HUES6 (cell line): ENCODE results near the gene N4BP2.

ENCODE experiments used
- H3K27ac ChIP-seq: 2 replicates; pipeline ENCODE4 v1.7.0; 2013; ENCODE audit warnings: low read depth, mild to moderate bottlenecking, low read length, inconsistent platforms
- H3K27me3 ChIP-seq: 2 replicates; pipeline ENCODE4 v1.6.1; 2013; ENCODE audit warnings: low read length; ENCODE audit not compliant: control insufficient read depth, insufficient read depth
- H3K36me3 ChIP-seq: 2 replicates; pipeline ENCODE4 v1.6.1; 2013; ENCODE audit warnings: low read length; ENCODE audit not compliant: control insufficient read depth, insufficient read depth
- H3K4me1 ChIP-seq: 2 replicates; pipeline ENCODE4 v1.6.1; 2013; ENCODE audit warnings: low read length; ENCODE audit not compliant: control insufficient read depth, insufficient read depth
- H3K4me3 ChIP-seq: 2 replicates; pipeline ENCODE4 v1.5.1; 2013; ENCODE audit warnings: low read depth, low read length
- H3K9ac ChIP-seq: one replicate; pipeline ENCODE4 v1.6.1; 2013; ENCODE audit warnings: mild to moderate bottlenecking, low read length
- H3K9me3 ChIP-seq: 2 replicates; pipeline ENCODE4 v1.6.1; 2013; ENCODE audit warnings: low read depth, low read length; ENCODE audit not compliant: control insufficient read depth, insufficient read depth

N4BP2 gene

DNA sequence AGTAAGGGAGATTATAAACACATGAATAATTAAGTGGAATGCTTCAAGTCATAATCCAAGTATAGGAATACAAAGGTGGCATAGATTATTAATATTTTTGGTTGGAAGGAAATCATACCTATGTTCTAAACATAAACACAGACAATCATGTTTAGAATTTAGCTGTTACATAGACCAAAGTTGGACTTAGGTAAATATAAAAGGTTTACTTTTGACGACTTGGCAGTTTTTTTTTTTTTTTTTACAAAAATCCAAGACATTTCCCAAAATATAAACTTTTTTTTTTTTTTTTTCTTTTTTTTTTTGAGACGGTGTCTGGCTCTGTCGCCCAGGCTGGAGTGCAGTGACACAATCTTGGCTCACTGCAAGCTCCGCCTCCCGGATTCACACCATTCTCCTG lies 3.5 kb upstream of the N4BP2 start:
- Histone ChIP-seq H3K9me3 (no peaks in the 10 kb centered on the region), H3K9ac (no peak overlapping the region), H3K4me1 (peaks cover 11% of the 10 kb centered on the region), H3K27ac (no peak overlapping the region), H3K4me3 (no peak overlapping the region), H3K36me3 (no peaks in the 10 kb centered on the region), H3K27me3 (no peaks in the 10 kb centered on the region)

DNA sequence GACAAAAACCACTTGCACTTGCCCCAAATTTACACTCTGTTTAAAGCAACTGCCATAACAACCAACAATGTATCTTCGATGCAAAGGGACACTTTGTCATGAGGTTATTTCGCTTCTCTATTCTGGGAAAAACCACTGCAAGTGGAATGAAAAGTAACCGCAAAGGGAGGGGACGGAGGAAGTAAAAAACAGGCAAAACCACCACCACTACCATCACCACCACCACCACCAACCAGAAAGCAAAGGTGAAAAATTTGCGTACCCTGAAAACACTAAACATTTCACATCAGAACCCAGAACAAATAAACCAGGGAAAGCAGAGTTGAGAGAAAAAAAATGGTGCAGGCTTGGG lies 1.2 kb upstream of the N4BP2 start:
- Histone ChIP-seq H3K9ac (peak overlapping the region; percentile 92), H3K4me3 (peak overlapping the region; percentile 64), H3K36me3 (peaks cover 3% of the 10 kb centered on the region; the same call in 1 of the 2 replicates), H3K9me3 (no peaks in the 10 kb centered on the region), H3K27me3 (no peaks in the 10 kb centered on the region), H3K4me1 (peaks cover 19% of the 10 kb centered on the region), H3K27ac (peak overlapping the region; percentile 95)

DNA sequence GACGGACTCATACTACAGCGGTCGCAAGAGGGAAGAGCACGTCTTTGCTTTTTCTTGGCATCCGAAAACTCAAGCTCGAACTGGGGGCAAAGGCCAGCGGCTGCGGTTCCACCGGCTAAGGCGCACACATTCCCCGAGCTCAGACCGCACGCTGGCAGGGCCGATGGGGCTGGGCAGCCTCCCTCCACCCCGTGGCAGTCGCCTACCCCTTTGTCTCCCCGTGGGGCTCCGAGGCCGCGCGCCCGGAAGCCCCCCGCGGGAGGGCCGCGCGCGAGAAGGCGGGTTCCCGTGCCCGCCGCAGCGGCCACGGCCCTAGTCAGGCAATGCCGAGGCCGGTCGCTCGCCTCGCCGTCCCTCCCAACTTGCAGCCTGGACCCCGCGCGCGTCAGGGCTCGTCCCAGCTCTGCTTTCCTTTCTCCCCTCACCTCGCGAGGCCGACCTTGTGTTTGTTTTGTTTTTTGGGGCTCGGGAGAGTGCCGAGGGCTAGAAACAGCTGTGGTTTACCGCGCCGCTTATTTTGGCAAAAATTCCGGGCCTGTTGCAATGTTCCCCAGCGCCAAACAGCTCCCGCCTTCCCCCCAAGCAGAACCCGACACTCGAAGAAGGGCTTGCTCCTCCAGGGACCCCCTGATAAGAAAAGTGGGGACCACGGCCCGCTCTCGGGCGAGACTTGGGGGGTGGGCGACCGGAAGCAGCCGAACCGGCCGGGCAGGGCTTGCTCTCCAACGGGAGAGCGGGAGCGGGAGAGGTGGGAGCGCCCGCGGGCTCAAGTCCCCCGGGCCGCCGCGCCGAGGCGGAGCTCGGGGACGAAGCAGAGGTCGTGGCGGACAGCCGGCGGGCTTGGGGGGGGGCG lies 561 bp upstream of the N4BP2 start:
- H3K27me3 ChIP-seq = no peaks in the 10 kb centered on the region
- peak overlapping the region; percentile 64 for H3K4me3 ChIP-seq
- no peaks in the 10 kb centered on the region for H3K9me3 ChIP-seq
- H3K4me1 ChIP-seq = peaks cover 19% of the 10 kb centered on the region
- H3K9ac ChIP-seq = peak overlapping the region; percentile 92
- H3K36me3 ChIP-seq = peaks cover 7% of the 10 kb centered on the region; the same call in 1 of the 2 replicates
- H3K27ac ChIP-seq = peak overlapping the region; percentile 95

DNA sequence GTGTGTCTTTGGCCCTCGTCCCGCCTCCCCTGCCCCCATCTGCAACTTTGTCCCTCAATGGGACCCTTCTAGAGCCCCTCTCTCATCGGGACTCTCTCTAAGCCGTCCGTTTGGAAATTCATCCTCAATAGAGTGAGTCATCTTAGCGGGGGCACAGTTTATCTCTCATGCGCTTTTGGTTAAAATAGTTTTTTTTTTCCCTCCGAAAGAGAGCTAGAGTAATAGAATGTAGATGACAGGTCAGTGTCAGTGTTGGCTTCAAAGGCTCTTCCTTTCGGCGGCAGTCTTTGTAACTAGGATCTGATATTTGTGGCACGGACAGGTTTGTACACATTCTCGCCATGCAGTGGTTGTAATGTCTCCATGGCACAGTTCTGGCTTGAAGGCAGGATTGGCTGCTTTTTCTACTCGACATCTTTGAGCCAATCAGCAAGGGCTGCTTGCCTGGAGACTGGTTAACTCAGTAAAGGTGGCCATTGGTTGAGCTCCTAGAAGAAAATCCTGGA lies 989 bp downstream of the N4BP2 start:
- H3K27ac ChIP-seq = peak overlapping the region; percentile 95; the same call in 1 of the 2 replicates
- H3K9me3 ChIP-seq = no peaks in the 10 kb centered on the region
- H3K9ac ChIP-seq = peak overlapping the region; percentile 92
- peak overlapping the region; percentile 64 for H3K4me3 ChIP-seq
- peaks cover 19% of the 10 kb centered on the region for H3K4me1 ChIP-seq
- H3K36me3 ChIP-seq = peaks cover 14% of the 10 kb centered on the region; the same call in 1 of the 2 replicates
- H3K27me3 ChIP-seq = no peaks in the 10 kb centered on the region

DNA sequence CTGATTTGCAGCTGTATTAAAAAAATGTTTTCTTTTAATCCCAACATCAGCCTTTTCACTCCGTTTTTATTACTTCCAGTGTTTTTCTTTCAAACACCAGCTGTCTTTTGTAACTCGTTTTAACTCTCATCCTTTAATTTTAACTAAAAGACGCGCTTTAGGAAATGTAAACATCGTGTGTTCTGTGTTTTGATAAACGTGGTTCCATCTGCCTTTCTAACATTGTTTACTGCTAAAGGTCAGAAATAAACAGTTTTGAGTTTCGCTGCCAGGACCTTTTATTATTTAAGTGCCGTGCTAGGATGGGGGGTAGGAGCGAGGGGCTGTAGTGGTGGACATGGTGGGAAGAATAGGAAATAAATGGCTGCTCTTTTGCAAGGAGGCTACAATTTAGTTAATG lies 1.5 kb downstream of the N4BP2 start:
- Histone ChIP-seq H3K4me3 (peak overlapping the region; percentile 64), H3K4me1 (peaks cover 19% of the 10 kb centered on the region), H3K36me3 (peaks cover 16% of the 10 kb centered on the region; the same call in 1 of the 2 replicates), H3K9ac (peak overlapping the region; percentile 92), H3K9me3 (no peaks in the 10 kb centered on the region), H3K27ac (peak overlapping the region; percentile 60; the same call in 1 of the 2 replicates), H3K27me3 (no peaks in the 10 kb centered on the region)

DNA sequence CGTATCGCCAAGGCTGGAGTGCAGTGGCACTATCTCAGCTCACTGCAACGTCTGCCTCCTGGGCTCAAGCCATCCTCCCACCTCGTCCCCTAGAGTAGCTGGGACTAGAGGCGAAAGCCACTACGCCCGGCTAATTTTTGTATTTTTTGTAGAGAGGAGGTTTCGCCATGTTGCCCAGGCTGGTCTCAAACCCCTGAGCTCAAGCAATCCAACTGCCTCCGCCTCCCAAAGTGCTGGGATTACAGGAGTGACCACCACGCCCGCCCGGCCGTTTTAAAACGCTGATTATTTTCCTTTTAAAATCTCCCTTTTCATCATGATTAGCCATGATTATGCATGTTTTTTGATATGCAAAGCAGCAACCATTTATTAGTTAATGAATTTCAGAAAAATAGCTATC lies 2.2 kb downstream of the N4BP2 start:
- Histone ChIP-seq H3K27me3 (no peaks in the 10 kb centered on the region), H3K4me1 (peaks cover 19% of the 10 kb centered on the region), H3K9me3 (no peaks in the 10 kb centered on the region), H3K27ac (no peak overlapping the region), H3K36me3 (peaks cover 20% of the 10 kb centered on the region), H3K4me3 (peak overlapping the region; percentile 64), H3K9ac (peak overlapping the region; percentile 6)

DNA sequence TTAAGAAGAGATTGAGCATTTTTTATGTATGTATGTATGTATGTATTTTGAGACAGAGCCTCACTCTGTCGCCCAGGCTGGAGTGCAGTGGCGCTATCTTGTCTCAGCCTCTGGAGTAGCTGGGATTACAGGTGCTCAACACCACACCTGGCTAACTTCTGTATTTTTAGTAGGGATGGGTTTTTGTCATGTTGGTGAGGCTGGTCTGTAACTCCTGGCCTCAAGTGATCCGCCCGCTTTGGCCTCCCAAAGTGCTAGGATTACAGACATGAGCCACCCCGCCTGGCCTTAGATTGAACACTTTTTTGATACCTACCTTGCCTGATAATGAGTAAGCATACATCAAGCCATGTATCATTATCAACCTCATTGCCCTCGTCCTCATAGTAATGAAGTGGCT lies 2.7 kb downstream of the N4BP2 start:
- Histone ChIP-seq H3K36me3 (peaks cover 23% of the 10 kb centered on the region), H3K4me1 (peaks cover 19% of the 10 kb centered on the region), H3K9me3 (no peaks in the 10 kb centered on the region), H3K27ac (no peak overlapping the region), H3K4me3 (no peak overlapping the region), H3K9ac (no peak overlapping the region), H3K27me3 (no peaks in the 10 kb centered on the region)

DNA sequence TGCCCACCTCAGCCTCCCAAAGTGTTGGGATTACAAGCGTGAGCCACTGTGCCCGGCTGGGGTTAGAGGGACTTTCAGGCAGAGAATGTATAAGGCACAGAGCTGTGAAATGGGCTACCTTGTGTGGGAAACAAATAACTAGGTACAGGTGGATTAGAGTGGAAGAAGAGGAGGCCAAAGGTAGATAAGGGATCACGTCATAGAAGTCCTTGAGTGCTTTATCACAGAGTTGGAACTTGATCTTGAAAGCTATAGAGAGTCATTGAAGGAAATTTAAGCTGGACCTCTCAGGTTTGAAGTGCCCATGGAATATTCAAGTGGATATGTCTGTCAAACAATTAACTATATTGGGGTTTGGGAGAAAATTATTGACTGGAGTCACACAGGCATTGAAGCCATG lies 8.4 kb downstream of the N4BP2 start:
- H3K4me3 ChIP-seq = no peak overlapping the region
- no peaks in the 10 kb centered on the region for H3K4me1 ChIP-seq
- peaks cover 27% of the 10 kb centered on the region for H3K36me3 ChIP-seq
- H3K27ac ChIP-seq = no peak overlapping the region
- no peaks in the 10 kb centered on the region for H3K27me3 ChIP-seq
- no peaks in the 10 kb centered on the region for H3K9me3 ChIP-seq
- H3K9ac ChIP-seq = no peak overlapping the region

DNA sequence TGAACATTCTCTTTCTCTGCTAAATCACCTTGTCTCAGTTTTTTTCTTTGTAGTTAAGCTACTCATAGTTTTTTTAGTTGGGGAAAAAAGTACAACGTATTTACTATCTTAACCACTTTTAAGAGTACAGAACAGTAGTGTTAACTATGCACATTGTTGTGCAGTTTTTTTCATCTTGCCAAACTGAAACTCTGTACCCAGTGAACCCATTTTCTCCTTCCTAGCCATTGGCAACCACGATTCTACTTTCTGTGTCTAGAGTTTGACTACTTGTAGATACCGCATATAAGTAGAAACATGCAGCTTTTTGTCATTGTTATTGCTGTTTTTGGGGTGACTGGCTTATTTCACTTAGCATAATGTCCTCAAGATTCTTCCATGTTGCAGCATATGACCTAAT lies 10.0 kb downstream of the N4BP2 start:
- H3K9ac ChIP-seq = no peak overlapping the region
- no peak overlapping the region for H3K27ac ChIP-seq
- peaks cover 22% of the 10 kb centered on the region for H3K36me3 ChIP-seq
- H3K9me3 ChIP-seq = no peaks in the 10 kb centered on the region
- no peaks in the 10 kb centered on the region for H3K4me1 ChIP-seq
- no peak overlapping the region for H3K4me3 ChIP-seq
- H3K27me3 ChIP-seq = no peaks in the 10 kb centered on the region

DNA sequence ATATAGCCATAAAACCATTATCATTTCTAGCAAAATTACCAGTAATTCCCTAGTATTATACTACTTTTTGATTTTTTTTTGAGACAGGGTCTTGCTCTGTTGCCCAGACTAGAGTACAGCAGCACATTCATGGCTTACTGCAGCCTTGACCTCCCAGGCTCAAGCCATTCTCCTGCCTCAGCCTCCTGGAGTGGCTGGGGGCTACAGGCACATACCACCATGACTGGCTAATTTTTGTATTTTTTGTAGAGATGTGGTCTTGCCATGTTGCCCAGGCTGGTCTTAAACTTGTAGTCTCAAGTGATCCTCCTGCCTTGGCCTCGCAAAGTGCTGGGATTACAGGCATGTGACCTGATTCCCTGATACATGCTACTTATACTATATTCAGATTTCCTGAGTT lies 13.7 kb downstream of the N4BP2 start:
- Histone ChIP-seq H3K27me3 (no peaks in the 10 kb centered on the region), H3K27ac (no peak overlapping the region), H3K36me3 (peaks cover 17% of the 10 kb centered on the region), H3K4me3 (no peak overlapping the region), H3K9ac (no peak overlapping the region), H3K9me3 (no peaks in the 10 kb centered on the region), H3K4me1 (no peaks in the 10 kb centered on the region)

DNA sequence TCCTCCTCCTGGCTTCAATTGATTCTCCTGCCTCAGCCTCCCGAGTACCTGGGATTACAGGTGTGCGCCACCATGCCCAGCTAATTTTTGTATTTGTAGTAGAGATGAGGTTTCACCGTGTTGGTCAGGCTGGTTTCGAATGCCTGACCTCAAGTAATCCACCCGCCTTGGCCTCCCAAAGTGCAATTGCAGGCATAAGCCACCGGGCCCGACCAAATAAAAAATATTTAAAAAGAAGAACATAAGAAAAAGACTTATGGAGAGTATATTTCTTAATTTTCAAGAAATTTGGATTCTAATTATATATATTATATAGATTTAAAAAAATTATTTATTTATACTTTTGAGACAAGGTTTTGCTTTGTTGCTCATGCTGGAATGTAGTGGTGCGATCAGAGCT lies 29.8 kb downstream of the N4BP2 start:
- H3K36me3 ChIP-seq = no peaks in the 10 kb centered on the region
- no peaks in the 10 kb centered on the region for H3K27me3 ChIP-seq
- H3K27ac ChIP-seq = no peak overlapping the region
- H3K4me3 ChIP-seq = no peak overlapping the region
- H3K4me1 ChIP-seq = no peaks in the 10 kb centered on the region
- no peak overlapping the region for H3K9ac ChIP-seq
- no peaks in the 10 kb centered on the region for H3K9me3 ChIP-seq
